Measurements from ENCODE around the gene KCNH4.

- no peak for TF ChIP-seq CTCF (IDR thresholded peaks at IDR 0.05)
- no peak for TF ChIP-seq POLR2A (IDR thresholded peaks at IDR 0.05)
Observed at GRCh38 chr17:42203354-42203753, 22.4 kb upstream of the KCNH4 start.

Data from body of pancreas (tissue), 4 donors.